Lower leg skin (tissue), 3 donors: ENCODE measurements around the gene TMEM200B.

ENCODE experiments used
- POLR2A ChIP-seq, 2 donors: fragments of 450-650 bp; IDR thresholded peaks; one replicate each; pipeline ENCODE4 v1.6.1; 2016 to 2017; ENCODE audit warnings: antibody characterized with exemption in 2 of 2, mild to moderate bottlenecking in 1 of 2, moderate library complexity in 1 of 2
- TF ChIP-seq, protein P1 (sequence below), 3 donors: fragments of 450-650 bp; IDR thresholded peaks; one replicate each; pipeline ENCODE4 v1.5.1; 2016; ENCODE audit warnings: antibody characterized with exemption in 3 of 3, mild to moderate bottlenecking in 3 of 3, moderate library complexity in 2 of 3

DNA sequence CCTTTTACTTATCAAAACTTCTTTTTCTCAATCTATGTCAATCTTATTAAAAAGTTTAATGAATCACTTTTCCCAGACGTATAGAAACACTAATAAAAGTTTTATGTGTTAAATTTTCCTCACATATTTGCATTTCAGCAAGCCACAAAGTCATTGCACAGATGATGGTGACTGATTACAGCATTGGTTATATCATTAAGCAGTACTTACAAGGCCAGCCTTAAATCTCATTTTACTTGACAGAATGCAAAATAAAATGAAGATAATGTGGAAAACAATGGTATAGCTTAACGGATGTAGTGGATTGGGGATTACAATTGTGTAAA lies 39.5 kb downstream of the TMEM200B start:
- TF ChIP-seq POLR2A (IDR thresholded peaks at IDR 0.05) = no peak
- TF ChIP-seq, protein P1, sequence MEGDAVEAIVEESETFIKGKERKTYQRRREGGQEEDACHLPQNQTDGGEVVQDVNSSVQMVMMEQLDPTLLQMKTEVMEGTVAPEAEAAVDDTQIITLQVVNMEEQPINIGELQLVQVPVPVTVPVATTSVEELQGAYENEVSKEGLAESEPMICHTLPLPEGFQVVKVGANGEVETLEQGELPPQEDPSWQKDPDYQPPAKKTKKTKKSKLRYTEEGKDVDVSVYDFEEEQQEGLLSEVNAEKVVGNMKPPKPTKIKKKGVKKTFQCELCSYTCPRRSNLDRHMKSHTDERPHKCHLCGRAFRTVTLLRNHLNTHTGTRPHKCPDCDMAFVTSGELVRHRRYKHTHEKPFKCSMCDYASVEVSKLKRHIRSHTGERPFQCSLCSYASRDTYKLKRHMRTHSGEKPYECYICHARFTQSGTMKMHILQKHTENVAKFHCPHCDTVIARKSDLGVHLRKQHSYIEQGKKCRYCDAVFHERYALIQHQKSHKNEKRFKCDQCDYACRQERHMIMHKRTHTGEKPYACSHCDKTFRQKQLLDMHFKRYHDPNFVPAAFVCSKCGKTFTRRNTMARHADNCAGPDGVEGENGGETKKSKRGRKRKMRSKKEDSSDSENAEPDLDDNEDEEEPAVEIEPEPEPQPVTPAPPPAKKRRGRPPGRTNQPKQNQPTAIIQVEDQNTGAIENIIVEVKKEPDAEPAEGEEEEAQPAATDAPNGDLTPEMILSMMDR (IDR thresholded peaks at IDR 0.05) = no peak
